ENCODE data around the gene PKM. TPM values are rescaled to one million over a fixed set of nuclear protein-coding genes. Genes with fewer than 3 reads are reported as not detected.

The PKM gene
- total RNA-seq, 1 experiment from 2014 or later: 1,026 TPM

- H3K4me3 Mint-ChIP-seq: no peak overlapping the region
- H3K27ac ChIP-seq (ENCODE audit: insufficient read length, low read depth, low read length): no peak overlapping the region
These were observed 76.7 kb downstream of the PKM start for GRCh38 chr15:72154316-72154715.

More at GRCh38 chr15:72154316-72154715, 76.7 kb downstream of the PKM start:
- no peaks in the 10 kb centered on the region for H3K23me2 ChIP-seq (ENCODE audit: insufficient read length, low read depth, low read length, poor library complexity, severe bottlenecking)
- H4K8ac ChIP-seq (replicated peaks; ENCODE audit: insufficient read length, low read depth, low read length): no peak overlapping the region
- no peak overlapping the region for H2AFZ ChIP-seq (ENCODE audit: low read length)
- Mint-ChIP-seq H3K27ac (no peak overlapping the region), H3K4me1 (peaks cover 10% of the 10 kb centered on the region in 2 experiments), H3K9me3 (no peaks in the 10 kb centered on the region), H3K27me3 (ENCODE audit: low read depth) (peaks cover 11% of the 10 kb centered on the region), H3K36me3 (ENCODE audit: insufficient read depth in 1 of 3, low read depth in 3 of 3) (no peaks in the 10 kb centered on the region)
- no peak overlapping the region for H4K91ac ChIP-seq (ENCODE audit: insufficient read length, low read depth, low read length)
- no peak overlapping the region for H2AK5ac ChIP-seq (ENCODE audit: insufficient read length, low read length)
- H4K5ac ChIP-seq (ENCODE audit: insufficient read length, low read depth, low read length): no peak overlapping the region
- no peak for DNase-seq
- no peak overlapping the region for H3K14ac ChIP-seq (ENCODE audit: insufficient read depth, low read length)
- H2BK12ac ChIP-seq (ENCODE audit: insufficient read length, low read depth, low read length): no peak overlapping the region
- no peaks in the 10 kb centered on the region for H3K9me3 ChIP-seq (ENCODE audit: control insufficient read depth, low read depth, low read length)
- H2BK20ac ChIP-seq (ENCODE audit: low read depth, low read length, poor library complexity, severe bottlenecking): no peak overlapping the region
- H3K56ac ChIP-seq (ENCODE audit: insufficient read length, low read depth, low read length): no peak overlapping the region
- no peaks in the 10 kb centered on the region for H3K79me2 ChIP-seq (ENCODE audit: insufficient read depth, low read length)
- no peak overlapping the region for H2BK15ac ChIP-seq (ENCODE audit: low read depth, low read length)
- H3K9ac ChIP-seq (ENCODE audit: extremely low read depth, insufficient read length, low read length): no peak overlapping the region
- no peak overlapping the region for H3K4ac ChIP-seq (ENCODE audit: low read depth, low read length)
- H3K27me3 ChIP-seq (ENCODE audit: insufficient read depth, low read length): no peaks in the 10 kb centered on the region; the same call in 1 of the 2 replicates
- no peaks in the 10 kb centered on the region for H3K79me1 ChIP-seq (ENCODE audit: insufficient read depth, low read depth, low read length, poor library complexity, severe bottlenecking)
- no peaks in the 10 kb centered on the region; the same call in 1 of the 2 replicates for H3K4me1 ChIP-seq (ENCODE audit: insufficient read depth, low read length)
- no peak overlapping the region for H3K23ac ChIP-seq (ENCODE audit: insufficient read length, low read depth, low read length)
- H3T11ph ChIP-seq (ENCODE audit: low read length): no peak overlapping the region
- TF ChIP-seq CTCF (conservative IDR thresholded peaks at IDR 0.05): no peak
- no peak overlapping the region for H3K4me2 ChIP-seq (ENCODE audit: insufficient read depth, insufficient read length, low read length)
- no peak overlapping the region for H2BK120ac ChIP-seq (ENCODE audit: low read depth, low read length, poor library complexity, severe bottlenecking)
- H4K20me1 ChIP-seq (ENCODE audit: control insufficient read depth, insufficient read depth, insufficient read length): no peaks in the 10 kb centered on the region
- H3K18ac ChIP-seq (ENCODE audit: insufficient read length, low read depth, low read length): no peak overlapping the region
- H2BK5ac ChIP-seq (ENCODE audit: insufficient read length, low read length): no peak overlapping the region
- no CpG with 5 or more reads among the region's 7 CpGs for WGBS (ENCODE audit: extremely low coverage, insufficient read length, low lambda C conversion rate)
